Measurements from ENCODE around the gene VTI1A. TPM values are rescaled to one million over a fixed set of nuclear protein-coding genes. Genes with fewer than 3 reads are reported as not detected.

The VTI1A gene
- total and polyA plus RNA-seq, 9 of the 15 experiments (the other 6 are each of a cell fraction or from before 2014, with no cell fraction given) = 9.3 to 21.4 (median 16.0) TPM

GRCh38 chr10:112746329-112746728 is 299.3 kb downstream of the VTI1A start (continued):
- TF ChIP-seq, protein P1, sequence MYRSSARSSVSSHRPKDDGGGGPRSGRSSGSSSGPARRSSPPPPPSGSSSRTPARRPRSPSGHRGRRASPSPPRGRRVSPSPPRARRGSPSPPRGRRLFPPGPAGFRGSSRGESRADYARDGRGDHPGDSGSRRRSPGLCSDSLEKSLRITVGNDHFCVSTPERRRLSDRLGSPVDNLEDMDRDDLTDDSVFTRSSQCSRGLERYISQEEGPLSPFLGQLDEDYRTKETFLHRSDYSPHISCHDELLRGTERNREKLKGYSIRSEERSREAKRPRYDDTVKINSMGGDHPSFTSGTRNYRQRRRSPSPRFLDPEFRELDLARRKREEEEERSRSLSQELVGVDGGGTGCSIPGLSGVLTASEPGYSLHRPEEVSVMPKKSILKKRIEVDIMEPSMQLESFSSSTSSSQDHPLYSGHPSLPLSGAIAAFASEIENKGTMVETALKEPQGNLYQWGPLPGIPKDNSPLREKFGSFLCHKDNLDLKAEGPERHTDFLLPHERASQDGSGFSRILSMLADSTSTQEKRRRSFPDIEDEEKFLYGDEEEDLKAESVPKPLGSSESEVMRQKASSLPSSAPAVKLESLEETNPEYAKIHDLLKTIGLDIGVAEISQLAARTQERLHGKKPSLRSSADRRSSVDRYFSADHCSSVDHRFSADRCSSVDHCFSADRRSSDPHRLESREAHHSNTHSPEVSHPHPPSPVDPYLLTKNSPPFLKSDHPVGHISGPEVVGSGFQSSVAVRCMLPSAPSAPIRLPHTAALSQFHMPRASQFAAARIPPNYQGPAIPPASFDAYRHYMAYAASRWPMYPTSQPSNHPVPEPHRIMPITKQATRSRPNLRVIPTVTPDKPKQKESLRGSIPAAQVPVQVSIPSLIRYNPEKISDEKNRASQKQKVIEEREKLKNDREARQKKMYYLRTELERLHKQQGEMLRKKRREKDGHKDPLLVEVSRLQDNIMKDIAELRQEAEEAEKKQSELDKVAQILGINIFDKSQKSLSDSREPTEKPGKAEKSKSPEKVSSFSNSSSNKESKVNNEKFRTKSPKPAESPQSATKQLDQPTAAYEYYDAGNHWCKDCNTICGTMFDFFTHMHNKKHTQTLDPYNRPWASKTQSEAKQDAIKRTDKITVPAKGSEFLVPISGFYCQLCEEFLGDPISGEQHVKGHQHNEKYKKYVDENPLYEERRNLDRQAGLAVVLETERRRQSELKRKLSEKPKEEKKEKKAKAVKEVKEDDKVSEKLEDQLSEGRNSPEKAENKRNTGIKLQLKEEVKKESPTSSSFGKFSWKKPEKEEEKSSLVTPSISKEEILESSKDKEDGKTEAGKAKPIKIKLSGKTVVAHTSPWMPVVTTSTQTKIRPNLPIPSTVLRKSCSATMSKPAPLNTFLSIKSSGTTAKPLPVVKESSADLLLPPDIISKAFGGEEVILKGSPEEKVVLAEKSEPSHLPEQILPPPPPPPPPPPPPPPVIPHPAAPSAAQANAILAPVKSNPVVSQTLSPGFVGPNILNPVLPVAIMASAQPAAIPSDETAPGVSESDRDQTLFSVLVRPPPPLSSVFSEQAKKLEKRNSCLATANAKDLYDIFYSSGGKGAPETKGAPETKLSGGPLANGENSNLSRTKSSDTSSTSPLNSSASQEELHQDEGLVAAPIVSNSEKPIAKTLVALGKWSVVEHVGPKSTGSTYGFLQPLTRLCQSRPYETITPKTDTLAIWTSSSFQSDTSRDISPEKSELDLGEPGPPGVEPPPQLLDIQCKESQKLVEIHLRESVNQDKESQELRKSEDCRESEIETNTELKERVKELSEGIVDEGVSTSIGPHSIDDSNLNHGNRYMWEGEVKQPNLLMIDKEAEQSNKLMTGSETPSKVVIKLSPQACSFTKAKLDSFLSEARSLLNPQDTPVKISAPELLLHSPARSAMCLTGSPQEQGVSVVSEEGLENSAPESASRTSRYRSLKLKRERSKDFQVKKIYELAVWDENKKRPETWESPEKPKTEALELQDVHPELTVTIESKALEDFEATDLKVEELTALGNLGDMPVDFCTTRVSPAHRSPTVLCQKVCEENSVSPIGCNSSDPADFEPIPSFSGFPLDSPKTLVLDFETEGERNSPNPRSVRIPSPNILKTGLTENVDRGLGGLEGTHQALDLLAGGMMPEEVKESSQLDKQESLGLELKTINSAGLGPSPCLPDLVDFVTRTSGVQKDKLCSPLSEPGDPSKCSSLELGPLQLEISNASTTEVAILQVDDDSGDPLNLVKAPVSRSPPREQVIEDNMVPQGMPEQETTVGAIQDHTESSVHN (IDR thresholded peaks at IDR 0.05; ENCODE audit: borderline replicate concordance in 1 of 2, low read depth in 1 of 2) = no peak
- TF ChIP-seq, protein P2, sequence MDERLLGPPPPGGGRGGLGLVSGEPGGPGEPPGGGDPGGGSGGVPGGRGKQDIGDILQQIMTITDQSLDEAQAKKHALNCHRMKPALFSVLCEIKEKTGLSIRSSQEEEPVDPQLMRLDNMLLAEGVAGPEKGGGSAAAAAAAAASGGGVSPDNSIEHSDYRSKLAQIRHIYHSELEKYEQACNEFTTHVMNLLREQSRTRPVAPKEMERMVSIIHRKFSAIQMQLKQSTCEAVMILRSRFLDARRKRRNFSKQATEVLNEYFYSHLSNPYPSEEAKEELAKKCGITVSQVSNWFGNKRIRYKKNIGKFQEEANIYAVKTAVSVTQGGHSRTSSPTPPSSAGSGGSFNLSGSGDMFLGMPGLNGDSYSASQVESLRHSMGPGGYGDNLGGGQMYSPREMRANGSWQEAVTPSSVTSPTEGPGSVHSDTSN (CRISPR knock-in tag; IDR thresholded peaks at IDR 0.05; ENCODE audit: low read depth) = no peak
- TF ChIP-seq, protein P2 (tag; conservative IDR thresholded peaks at IDR 0.05; ENCODE audit: low read depth) = no peak
- TF ChIP-seq POLR2G (IDR thresholded peaks at IDR 0.05; ENCODE audit: low read depth, low read length) (no peak), ZNF174 (CRISPR knock-in tag; IDR thresholded peaks at IDR 0.05) (no peak)

Data from K562 (cell line).